ENCODE measurements around the gene PGS1.
A peak's percentile ranks its signal among the peaks of the same experiment; 100 is the strongest.

Gene PGS1

GRCh38 chr17:78411241-78411857 is 32.9 kb downstream of the PGS1 start:
- no peak for DNase-seq (ENCODE audit: low spot score)

GRCh38 chr17:78412403-78412802 is 34.0 kb downstream of the PGS1 start:
- DNase-seq (ENCODE audit: low spot score) = no peak

GRCh38 chr17:78414178-78415162 is 36.0 kb downstream of the PGS1 start:
- DNase-seq (ENCODE audit: low spot score) = no peak

- no peak for DNase-seq (ENCODE audit: low spot score)
These were observed 37.6 kb downstream of the PGS1 start for GRCh38 chr17:78415821-78416711.

GRCh38 chr17:78416791-78417530 is 38.5 kb downstream of the PGS1 start:
- DNase-seq (ENCODE audit: low spot score) = no peak

- no peak for DNase-seq (ENCODE audit: low spot score)
These were observed 39.1 kb downstream of the PGS1 start for GRCh38 chr17:78417531-78417909.

GRCh38 chr17:78418326-78419026 is 40.0 kb downstream of the PGS1 start:
- DNase-seq (ENCODE audit: low spot score) = peak; percentile 15

GRCh38 chr17:78419970-78420815 is 41.7 kb downstream of the PGS1 start:
- DNase-seq (ENCODE audit: low spot score) = no peak

- no peak for DNase-seq (ENCODE audit: low spot score)
These were observed 42.7 kb downstream of the PGS1 start for GRCh38 chr17:78421084-78421533.

GRCh38 chr17:78421534-78422266 is 43.3 kb downstream of the PGS1 start:
- peak; percentile 74 for DNase-seq (ENCODE audit: low spot score)

- no peak for DNase-seq (ENCODE audit: low spot score)
These were observed 43.8 kb downstream of the PGS1 start for GRCh38 chr17:78422267-78422605.

GRCh38 chr17:78422872-78423588 is 44.6 kb downstream of the PGS1 start:
- DNase-seq (ENCODE audit: low spot score) = no peak

GRCh38 chr17:78423961-78424675 is 45.7 kb downstream of the PGS1 start:
- DNase-seq (ENCODE audit: low spot score) = no peak

GRCh38 chr17:78425429-78425828 is 47.0 kb downstream of the PGS1 start:
- no peak for DNase-seq (ENCODE audit: low spot score)

- DNase-seq (ENCODE audit: low spot score) = no peak
These were observed 47.9 kb downstream of the PGS1 start for GRCh38 chr17:78426293-78426879.

GRCh38 chr17:78427140-78427539 is 48.7 kb downstream of the PGS1 start:
- DNase-seq (ENCODE audit: low spot score) = no peak

GRCh38 chr17:78428025-78428575 is 49.7 kb downstream of the PGS1 start:
- no peak for DNase-seq (ENCODE audit: low spot score)
